22Rv1 (cell line): ENCODE data around the gene MYH16.

ENCODE experiments used
- CTCF ChIP-seq: fragments of 450-650 bp; IDR thresholded peaks from 2 replicates; pipeline ENCODE4 v1.5.1; 2017; ENCODE audit warnings: mild to moderate bottlenecking
- ZFX ChIP-seq: fragments of 450-650 bp; IDR thresholded peaks from 2 replicates; pipeline ENCODE4 v1.6.1; 2017; ENCODE audit warnings: antibody characterized with exemption, borderline replicate concordance

- TF ChIP-seq CTCF (no peak), ZFX (no peak)
Measured at GRCh38 chr7:99254390-99254789, 18.2 kb upstream of the MYH16 start.
